ENCODE data around the gene DAAM1. TPM values are rescaled to one million over a fixed set of nuclear protein-coding genes. Genes with fewer than 3 reads are reported as not detected.

The DAAM1 gene
- total RNA-seq, 1 donor from 2014 or later: 42.0 TPM

DNA sequence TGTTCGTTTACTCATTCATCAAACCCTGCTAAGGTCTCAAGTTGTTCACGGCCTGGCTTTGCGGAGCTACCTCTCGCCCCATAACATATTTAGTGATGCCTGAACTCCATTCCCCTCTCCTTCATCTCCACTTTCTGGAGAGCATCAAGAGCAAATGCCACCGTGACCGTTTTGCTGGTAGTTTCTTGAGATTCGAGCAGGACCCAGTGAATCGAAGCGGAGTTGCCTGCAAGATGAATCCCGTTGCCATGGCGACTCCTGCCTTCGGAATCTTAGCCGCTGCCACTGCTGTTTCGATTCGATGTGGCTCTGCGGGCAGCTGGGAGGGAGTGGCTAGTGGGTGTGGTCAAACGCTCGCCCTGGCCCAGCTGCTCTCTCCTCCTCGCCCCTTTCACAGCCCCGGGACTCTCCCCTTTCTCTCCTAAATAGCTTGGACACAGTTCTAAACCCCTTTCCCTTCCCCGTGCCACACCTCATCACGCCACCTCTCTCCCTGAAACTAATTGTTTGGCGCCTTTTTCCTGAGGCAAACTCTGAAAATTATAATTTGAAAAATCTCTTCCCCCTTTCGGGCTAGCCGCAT is 1.4 kb downstream of the DAAM1 start:
- Histone ChIP-seq H3K27ac (peak overlapping the region; percentile 90), H3K27me3 (no peaks in the 10 kb centered on the region), H3K36me3 (no peaks in the 10 kb centered on the region), H3K9me3 (no peaks in the 10 kb centered on the region), H3K4me3 (peak overlapping the region; percentile 83 to 92), H3K4me1 (peaks cover 56% of the 10 kb centered on the region)
- DNase-seq (ENCODE audit: extremely low spot score in 2 of 2): peak in 1 of 2 donors; percentile 90
- TF ChIP-seq POLR2A (IDR thresholded peaks at IDR 0.05) (no peak), POLR2AphosphoS5 (IDR thresholded peaks at IDR 0.05; ENCODE audit: insufficient read depth in 1 of 2, low read depth in 1 of 2) (peak in 1 of 2 donors; percentile 45)
- TF ChIP-seq, protein P1, sequence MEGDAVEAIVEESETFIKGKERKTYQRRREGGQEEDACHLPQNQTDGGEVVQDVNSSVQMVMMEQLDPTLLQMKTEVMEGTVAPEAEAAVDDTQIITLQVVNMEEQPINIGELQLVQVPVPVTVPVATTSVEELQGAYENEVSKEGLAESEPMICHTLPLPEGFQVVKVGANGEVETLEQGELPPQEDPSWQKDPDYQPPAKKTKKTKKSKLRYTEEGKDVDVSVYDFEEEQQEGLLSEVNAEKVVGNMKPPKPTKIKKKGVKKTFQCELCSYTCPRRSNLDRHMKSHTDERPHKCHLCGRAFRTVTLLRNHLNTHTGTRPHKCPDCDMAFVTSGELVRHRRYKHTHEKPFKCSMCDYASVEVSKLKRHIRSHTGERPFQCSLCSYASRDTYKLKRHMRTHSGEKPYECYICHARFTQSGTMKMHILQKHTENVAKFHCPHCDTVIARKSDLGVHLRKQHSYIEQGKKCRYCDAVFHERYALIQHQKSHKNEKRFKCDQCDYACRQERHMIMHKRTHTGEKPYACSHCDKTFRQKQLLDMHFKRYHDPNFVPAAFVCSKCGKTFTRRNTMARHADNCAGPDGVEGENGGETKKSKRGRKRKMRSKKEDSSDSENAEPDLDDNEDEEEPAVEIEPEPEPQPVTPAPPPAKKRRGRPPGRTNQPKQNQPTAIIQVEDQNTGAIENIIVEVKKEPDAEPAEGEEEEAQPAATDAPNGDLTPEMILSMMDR (IDR thresholded peaks at IDR 0.05): no peak
- intact Hi-C loops (cut with DNase I): loop anchor here (10.0 kb wide), 2 partner anchors 65 to 235 kb away; no protein-coding TSS in a partner anchor

DNA sequence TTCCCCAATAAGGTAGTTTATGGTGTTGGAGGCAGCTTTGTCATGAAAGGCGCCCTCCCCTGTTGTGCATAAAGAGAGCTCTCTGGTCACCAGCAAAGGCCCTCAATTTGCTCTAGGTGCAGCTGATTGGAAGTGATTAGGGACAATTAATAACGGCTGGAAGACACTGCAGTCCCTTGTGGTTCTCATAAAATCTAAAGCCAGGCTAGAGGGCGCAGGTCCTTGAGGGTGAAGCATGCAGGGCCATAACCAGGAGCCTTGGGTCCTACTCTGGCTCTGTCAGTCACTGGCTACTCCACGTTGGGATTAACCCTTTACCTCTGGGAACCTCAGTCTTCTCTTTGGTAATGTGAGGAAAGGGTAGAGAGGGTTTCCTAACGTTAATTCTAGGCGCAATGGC is 1.9 kb downstream of the DAAM1 start:
- TF ChIP-seq POLR2A (IDR thresholded peaks at IDR 0.05) (no peak), POLR2AphosphoS5 (IDR thresholded peaks at IDR 0.05; ENCODE audit: insufficient read depth in 1 of 2, low read depth in 1 of 2) (no peak)
- TF ChIP-seq, protein P1 (IDR thresholded peaks at IDR 0.05): no peak
- Histone ChIP-seq H3K27ac (peak overlapping the region; percentile 90), H3K36me3 (no peaks in the 10 kb centered on the region), H3K4me3 (peak overlapping the region; percentile 83 to 92), H3K9me3 (no peaks in the 10 kb centered on the region), H3K27me3 (no peaks in the 10 kb centered on the region), H3K4me1 (peaks cover 52% of the 10 kb centered on the region)
- no peak for DNase-seq (ENCODE audit: extremely low spot score in 2 of 2)
- intact Hi-C loops (cut with DNase I): loop anchor here (10.0 kb wide), 1 partner anchor 64 kb away; no protein-coding TSS in a partner anchor

DNA sequence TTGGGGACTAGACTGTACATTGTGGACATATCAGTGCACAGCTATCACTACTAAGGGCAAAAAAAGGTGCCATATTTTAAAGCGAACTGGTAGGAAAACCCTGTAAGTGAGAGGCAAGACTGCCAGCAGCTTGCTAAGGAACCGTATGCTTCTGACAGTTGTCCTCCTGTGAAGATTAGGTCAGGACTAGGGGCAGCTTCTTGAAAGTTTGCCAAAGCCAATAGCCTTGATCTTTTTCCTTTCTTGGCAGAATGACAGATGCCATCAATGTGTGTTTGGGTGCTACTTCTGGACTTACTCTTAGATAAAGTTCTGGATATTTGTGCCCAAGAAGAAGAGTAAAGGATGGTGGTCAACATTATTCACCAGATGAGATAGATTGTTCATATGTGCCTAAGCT is 7.4 kb downstream of the DAAM1 start:
- Histone ChIP-seq H3K27me3 (no peaks in the 10 kb centered on the region), H3K9me3 (no peaks in the 10 kb centered on the region), H3K27ac (no peak overlapping the region), H3K4me1 (peaks cover 54% of the 10 kb centered on the region), H3K4me3 (no peak overlapping the region), H3K36me3 (no peaks in the 10 kb centered on the region)
- TF ChIP-seq POLR2AphosphoS5 (IDR thresholded peaks at IDR 0.05; ENCODE audit: insufficient read depth in 1 of 2, low read depth in 1 of 2): no peak
- TF ChIP-seq POLR2A (IDR thresholded peaks at IDR 0.05): no peak
- TF ChIP-seq, protein P1 (IDR thresholded peaks at IDR 0.05): no peak
- no peak for DNase-seq (ENCODE audit: extremely low spot score in 2 of 2)
- intact Hi-C loops (cut with DNase I): loop anchor here (10.0 kb wide), 1 partner anchor 59 kb away; no protein-coding TSS in a partner anchor

DNA sequence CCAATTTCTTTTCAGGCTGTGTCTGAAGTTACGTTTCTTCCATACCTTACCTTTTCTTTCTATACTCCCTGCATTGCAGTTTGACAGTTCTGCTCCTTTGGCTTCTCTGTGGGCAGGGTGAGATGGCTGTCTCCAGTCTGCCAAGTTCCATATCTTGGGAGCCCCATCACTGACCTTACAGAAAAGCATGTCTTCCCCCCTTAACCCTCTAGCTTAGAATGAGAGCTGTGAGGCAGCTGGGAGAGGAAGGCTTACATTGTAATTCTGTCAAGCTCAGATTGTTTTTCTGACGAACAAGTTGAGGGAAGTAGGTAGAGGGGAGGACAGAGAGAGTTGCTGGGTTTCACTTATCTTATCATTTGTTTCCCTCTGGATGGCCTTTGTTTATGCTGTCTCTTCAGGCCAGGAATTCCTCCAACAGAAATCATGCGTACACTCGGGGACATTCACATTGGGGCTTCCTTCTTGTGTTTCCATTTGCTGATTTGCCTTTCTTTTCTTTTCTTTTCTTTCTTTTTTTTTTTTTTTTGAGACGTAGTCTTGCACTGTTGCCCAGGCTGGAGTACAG is 9.3 kb downstream of the DAAM1 start:
- H3K27me3 ChIP-seq: no peaks in the 10 kb centered on the region
- TF ChIP-seq, protein P1 (IDR thresholded peaks at IDR 0.05): no peak
- no peak for TF ChIP-seq POLR2AphosphoS5 (IDR thresholded peaks at IDR 0.05; ENCODE audit: insufficient read depth in 1 of 2, low read depth in 1 of 2)
- no peak for TF ChIP-seq POLR2A (IDR thresholded peaks at IDR 0.05)
- intact Hi-C loops (cut with DNase I): loop anchor here (10.0 kb wide), 1 partner anchor 57 kb away; no protein-coding TSS in a partner anchor
- peaks cover 42% of the 10 kb centered on the region for H3K4me1 ChIP-seq
- DNase-seq (ENCODE audit: extremely low spot score in 2 of 2): no peak
- H3K4me3 ChIP-seq: no peak overlapping the region
- no peaks in the 10 kb centered on the region for H3K36me3 ChIP-seq
- H3K27ac ChIP-seq: no peak overlapping the region
- no peaks in the 10 kb centered on the region for H3K9me3 ChIP-seq

DNA sequence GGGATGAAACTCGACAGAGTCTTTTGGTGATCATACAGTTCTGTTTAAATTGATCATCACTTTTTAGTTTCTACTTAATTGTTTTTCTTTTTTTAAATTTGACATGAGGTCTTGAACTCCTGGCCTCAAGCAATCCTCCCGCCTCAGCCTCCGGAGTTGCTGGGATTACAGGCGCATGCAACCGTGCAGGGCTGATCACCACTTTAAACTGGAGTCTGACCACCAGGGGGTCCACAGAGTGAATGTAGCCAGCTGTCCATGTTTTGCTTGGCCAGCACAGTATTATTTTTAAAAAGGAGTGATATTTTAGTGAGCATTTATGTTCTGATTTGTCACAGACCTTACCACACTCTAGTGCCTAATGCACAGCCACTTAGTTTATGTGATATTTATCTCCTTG is 10.7 kb downstream of the DAAM1 start:
- H3K4me1 ChIP-seq: peaks cover 38% of the 10 kb centered on the region
- H3K4me3 ChIP-seq: no peak overlapping the region
- no peaks in the 10 kb centered on the region for H3K36me3 ChIP-seq
- DNase-seq (ENCODE audit: extremely low spot score in 2 of 2): no peak
- no peaks in the 10 kb centered on the region for H3K9me3 ChIP-seq
- intact Hi-C loops (cut with DNase I): loop anchor here (10.0 kb wide), 1 partner anchor 56 kb away; no protein-coding TSS in a partner anchor
- TF ChIP-seq, protein P1 (IDR thresholded peaks at IDR 0.05): no peak
- TF ChIP-seq POLR2AphosphoS5 (IDR thresholded peaks at IDR 0.05; ENCODE audit: insufficient read depth in 1 of 2, low read depth in 1 of 2) (no peak), POLR2A (IDR thresholded peaks at IDR 0.05) (no peak)
- no peaks in the 10 kb centered on the region for H3K27me3 ChIP-seq
- no peak overlapping the region for H3K27ac ChIP-seq
